GM18517 (cell line): ENCODE results near the gene CD177.
"Not testable (repeated sequence)": the region's sequence is repeated elsewhere in the genome, so short reads cannot be mapped to it uniquely, and the experiment has no call there.

ENCODE experiments used
- ATAC-seq: cut with Tn5 transposase; IDR thresholded peaks from one replicate; pipeline ENCODE4 v1.9.1; 2021; ENCODE audit warnings: mild to moderate bottlenecking, moderate library complexity; ENCODE audit not compliant: unreplicated experiment

CD177 gene

GRCh38 chr19:43377624-43378023 lies 24.1 kb downstream of the CD177 start:
- ATAC-seq, result not testable (repeated sequence)

GRCh38 chr19:43380008-43380407 lies 26.5 kb downstream of the CD177 start:
- no peak for ATAC-seq

- ATAC-seq, result no peak
Observed at GRCh38 chr19:43380771-43381386, 27.4 kb downstream of the CD177 start.

GRCh38 chr19:43382586-43383216 lies 29.2 kb downstream of the CD177 start:
- ATAC-seq, result not testable (repeated sequence)

- ATAC-seq, result not testable (repeated sequence)
Observed at GRCh38 chr19:43383254-43383653, 29.8 kb downstream of the CD177 start.

- not testable (repeated sequence) for ATAC-seq
Observed at GRCh38 chr19:43383759-43384158, 30.3 kb downstream of the CD177 start.

- not testable (repeated sequence) for ATAC-seq
Observed at GRCh38 chr19:43390903-43391551, 37.5 kb downstream of the CD177 start.

GRCh38 chr19:43391552-43391935 lies 38.1 kb downstream of the CD177 start:
- not testable (repeated sequence) for ATAC-seq

- ATAC-seq, result not testable (repeated sequence)
Observed at GRCh38 chr19:43393501-43393900, 40.0 kb downstream of the CD177 start.

- ATAC-seq, result no peak
Observed at GRCh38 chr19:43395561-43395960, 42.1 kb downstream of the CD177 start.

- no peak for ATAC-seq
Observed at GRCh38 chr19:43406297-43406696, 52.8 kb downstream of the CD177 start.

- ATAC-seq, result no peak
Observed at GRCh38 chr19:43407416-43408005, 54.0 kb downstream of the CD177 start.

- no peak for ATAC-seq
Observed at GRCh38 chr19:43408043-43408442, 54.6 kb downstream of the CD177 start.

- ATAC-seq, result no peak
Observed at GRCh38 chr19:43409415-43409814, 55.9 kb downstream of the CD177 start.

- no peak for ATAC-seq
Observed at GRCh38 chr19:43412441-43412840, 59.0 kb downstream of the CD177 start.
